ENCODE data around the gene SLC6A11.

The SLC6A11 gene

DNA sequence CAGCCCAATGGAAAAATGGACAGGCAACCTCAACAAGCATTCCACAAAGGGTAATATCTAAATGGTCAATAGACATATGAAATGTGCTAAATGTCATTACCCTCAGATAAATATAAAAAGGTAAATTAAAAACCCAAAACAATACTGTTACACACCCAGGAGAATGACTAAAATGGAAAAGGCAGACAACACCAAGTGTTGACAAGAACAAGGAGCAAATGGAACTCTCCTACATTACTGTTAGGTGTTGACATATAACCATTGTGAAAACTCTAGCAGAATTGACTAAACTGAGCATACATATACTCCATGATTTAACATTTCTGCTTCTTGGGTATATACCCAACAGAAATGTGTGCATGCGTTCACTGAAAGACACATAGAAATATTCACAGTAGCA lies 25.3 kb upstream of the SLC6A11 start:
- DNase-seq (ENCODE audit: low spot score), result no peak

GRCh38 chr3:10792208-10792607 lies 23.8 kb upstream of the SLC6A11 start:
- no peak for DNase-seq (ENCODE audit: low spot score)

DNA sequence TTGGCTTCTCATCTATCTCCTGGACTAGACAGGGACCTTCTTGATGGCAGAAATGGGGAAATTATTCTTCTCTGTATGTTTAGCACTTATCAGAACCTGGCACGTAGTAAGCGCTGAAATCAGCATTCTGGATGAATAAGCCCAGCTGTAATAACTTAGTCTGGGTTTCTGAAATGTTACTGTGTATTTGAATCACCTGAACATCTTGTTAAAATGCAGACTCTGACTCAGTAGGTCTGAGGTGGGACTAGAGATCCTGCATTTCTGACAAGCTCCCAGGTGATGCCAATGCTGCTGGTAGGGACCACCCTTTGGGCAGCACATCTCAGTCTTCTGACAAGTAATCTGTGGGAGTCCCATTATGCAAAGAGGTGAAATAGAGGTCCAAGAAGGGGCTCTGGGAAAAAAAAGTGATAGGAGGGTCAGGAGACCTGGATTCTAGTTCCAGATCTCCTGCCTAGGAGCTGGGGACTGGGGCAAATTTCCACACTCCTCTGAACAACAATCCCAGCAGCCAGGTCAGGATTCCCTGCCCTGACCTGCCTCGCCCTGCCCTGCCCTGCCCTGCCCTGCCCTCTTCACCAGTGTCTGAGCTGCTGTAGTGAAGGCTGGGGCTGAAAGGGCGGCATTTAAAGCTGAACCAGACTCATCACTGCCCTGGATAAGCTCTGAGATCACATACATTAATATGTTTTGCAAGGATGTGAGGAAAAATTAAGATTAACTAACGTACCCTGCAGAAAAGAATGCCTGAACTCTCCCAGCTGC lies 17.2 kb upstream of the SLC6A11 start:
- no peak for DNase-seq (ENCODE audit: low spot score)

GRCh38 chr3:10804183-10804648 lies 11.8 kb upstream of the SLC6A11 start:
- no peak for DNase-seq (ENCODE audit: low spot score)

GRCh38 chr3:10806006-10806405 lies 10.0 kb upstream of the SLC6A11 start:
- no peak for DNase-seq (ENCODE audit: low spot score)

- DNase-seq (ENCODE audit: low spot score), result no peak
These were observed 7.8 kb upstream of the SLC6A11 start for GRCh38 chr3:10808130-10808735.

GRCh38 chr3:10808974-10809373 lies 7.1 kb upstream of the SLC6A11 start:
- no peak for DNase-seq (ENCODE audit: low spot score)

DNA sequence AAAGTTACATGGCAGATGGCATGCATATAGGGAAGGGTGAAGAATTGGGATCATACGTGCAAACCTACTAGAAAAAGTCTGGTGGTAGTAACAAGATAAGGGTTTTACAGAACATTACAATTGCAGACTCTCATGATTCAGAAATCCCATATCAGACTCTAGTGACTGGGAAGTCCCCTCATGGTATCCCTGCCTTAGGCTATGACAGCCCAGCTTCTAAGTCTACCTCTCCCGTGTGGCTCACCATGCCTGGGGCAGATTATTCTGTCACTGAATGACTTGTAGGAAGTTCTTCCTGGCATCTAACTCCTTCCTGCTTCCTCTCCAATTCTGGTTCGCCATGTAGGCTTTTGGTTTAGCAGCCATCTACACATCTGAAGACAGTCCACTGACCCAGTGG lies 5.7 kb upstream of the SLC6A11 start:
- no peak for DNase-seq (ENCODE audit: low spot score)

- no peak for DNase-seq (ENCODE audit: low spot score)
These were observed 2.6 kb upstream of the SLC6A11 start for GRCh38 chr3:10813425-10813824.

GRCh38 chr3:10814623-10815022 lies 1.4 kb upstream of the SLC6A11 start:
- no peak for DNase-seq (ENCODE audit: low spot score)

DNA sequence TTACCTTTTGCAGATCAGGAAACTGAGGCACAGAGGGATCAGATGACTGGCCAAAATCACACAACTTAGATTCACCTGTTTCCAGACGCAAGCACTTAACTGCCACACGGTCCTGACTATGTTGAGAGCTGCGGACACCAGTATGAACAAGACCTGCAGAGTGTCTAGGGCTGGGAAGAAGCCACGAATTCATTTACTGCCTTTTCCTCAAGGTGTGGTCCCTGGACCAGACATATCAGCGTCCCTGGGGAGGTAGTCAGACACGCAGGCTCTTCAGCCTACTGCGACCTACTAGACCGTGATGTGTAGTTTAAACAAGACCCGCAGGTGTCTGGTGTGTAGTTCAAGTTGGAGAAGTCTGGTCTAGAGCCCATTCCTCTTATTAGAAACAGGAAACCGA lies 541 bp upstream of the SLC6A11 start:
- no peak for DNase-seq (ENCODE audit: low spot score)

DNA sequence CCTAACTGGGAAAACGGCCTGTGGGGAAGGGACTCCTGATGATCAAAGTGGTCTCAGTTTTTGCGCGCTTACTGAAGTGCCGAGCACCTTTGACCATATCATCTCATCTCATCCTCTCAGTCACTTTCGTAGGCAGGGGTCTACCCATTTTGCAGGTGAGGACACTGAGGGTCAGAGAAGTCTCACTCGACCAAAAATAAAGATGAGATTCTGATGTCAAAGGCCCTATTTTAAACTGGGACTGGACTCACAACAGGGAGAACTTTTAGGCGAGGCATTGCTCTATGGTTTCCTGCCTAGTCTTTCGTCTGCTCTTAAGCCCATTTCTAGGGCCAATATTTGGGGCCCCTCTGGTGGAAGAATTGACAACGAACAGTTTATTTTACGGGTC lies 830 bp downstream of the SLC6A11 start:
- DNase-seq (ENCODE audit: low spot score), result no peak

DNA sequence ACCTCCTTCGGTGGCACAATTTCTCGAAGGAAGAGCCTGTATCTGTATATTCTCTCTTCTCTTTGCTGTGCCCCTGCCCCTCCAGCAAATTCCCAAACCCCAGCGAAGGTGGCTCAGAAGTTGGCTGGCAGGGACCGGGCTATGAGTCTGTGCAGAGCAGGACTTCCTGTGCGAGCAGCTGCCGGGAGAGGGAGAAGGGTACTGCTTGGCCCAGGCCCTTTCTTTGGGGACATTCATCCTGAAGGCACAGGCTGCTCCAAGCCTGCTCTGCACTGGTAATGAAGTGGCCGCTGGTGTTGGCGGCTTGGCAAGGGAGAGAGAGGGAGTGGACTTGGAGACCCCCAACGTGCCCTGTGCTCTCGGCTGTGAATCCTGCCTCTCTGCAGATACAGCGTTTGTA lies 1.5 kb downstream of the SLC6A11 start:
- DNase-seq (ENCODE audit: low spot score), result no peak

- no peak for DNase-seq (ENCODE audit: low spot score)
These were observed 6.0 kb downstream of the SLC6A11 start for GRCh38 chr3:10822055-10822454.

DNA sequence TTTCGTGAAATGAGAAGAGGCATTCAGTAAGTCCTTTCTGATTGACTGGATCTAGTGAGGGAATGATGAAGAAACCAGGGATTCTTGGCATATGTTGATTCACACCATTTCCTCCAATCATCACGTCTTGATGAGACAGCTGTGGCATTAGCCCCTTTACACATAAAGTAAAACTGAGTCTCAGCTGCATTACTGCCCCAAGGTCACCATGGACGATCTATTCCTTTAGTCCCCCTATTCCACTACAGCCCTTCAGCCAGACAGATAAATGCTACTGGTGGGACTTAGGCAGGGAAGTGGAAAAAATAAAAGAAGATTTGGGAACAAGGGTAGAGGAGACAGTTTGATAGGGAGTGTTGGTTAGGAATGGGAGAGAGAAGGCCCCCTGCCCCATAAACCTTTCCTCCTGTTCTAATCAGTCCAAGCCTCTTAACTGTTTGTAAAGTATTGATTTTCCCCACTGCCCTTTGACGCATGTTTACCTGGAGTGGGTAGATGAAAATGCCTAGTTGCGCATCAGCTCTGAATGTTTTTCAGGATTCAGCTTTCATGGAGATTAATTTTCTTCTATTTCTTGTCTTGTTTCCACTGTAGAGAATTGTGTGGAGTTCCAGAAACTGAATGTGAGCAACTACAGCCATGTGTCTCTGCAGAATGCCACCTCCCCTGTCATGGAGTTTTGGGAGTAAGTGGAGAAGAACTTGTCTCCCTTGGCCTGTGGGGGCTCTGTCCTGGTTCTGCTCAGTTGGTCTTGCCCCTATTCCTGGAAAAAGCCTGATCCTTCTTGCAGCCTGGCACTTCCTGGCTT lies 6.9 kb downstream of the SLC6A11 start:
- no peak for DNase-seq (ENCODE audit: low spot score)

- no peak for DNase-seq (ENCODE audit: low spot score)
These were observed 7.4 kb downstream of the SLC6A11 start for GRCh38 chr3:10823516-10823818.

DNA sequence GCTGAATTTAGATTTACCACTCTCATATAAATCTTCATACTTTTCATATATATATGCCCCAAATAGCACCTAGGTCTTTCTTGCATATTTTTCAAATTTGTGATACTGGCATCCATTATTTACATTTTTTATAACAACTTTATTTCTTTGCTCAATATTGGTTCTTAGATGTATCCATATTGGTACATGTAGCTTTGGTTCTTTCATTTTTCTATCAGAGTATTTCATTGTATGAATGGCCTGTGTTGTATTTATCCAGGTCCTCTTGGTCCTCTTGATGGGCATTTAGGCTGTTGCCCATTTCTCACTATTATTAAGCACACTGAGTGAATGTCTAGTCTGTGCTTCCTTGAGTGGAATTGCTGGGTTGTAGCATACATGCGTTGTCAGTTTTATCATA lies 8.4 kb downstream of the SLC6A11 start:
- DNase-seq (ENCODE audit: low spot score), result no peak

GRCh38 chr3:10833855-10834414 lies 17.9 kb downstream of the SLC6A11 start:
- no peak for DNase-seq (ENCODE audit: low spot score)

- no peak for DNase-seq (ENCODE audit: low spot score)
These were observed 18.9 kb downstream of the SLC6A11 start for GRCh38 chr3:10834951-10835350.

DNA sequence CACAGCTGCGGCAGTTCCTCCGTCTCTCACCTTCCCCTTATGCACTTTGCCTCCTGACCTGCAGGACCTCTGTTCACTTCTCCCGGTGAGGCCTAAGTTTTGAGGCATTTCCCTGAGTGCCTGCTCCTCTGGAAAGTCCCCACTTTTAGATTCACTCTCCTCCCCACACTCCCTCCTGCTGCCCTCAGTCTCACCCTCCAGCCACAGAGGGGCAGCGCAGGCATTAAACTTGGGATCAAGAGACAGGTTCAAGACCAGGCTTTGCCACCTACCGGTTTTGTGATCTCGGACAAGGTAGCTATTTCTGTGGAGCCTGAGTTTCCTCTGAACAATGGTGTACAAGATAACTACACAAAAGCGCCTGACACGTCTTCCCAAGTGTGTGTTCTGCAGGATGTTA lies 19.4 kb downstream of the SLC6A11 start:
- no peak for DNase-seq (ENCODE audit: low spot score)

DNA sequence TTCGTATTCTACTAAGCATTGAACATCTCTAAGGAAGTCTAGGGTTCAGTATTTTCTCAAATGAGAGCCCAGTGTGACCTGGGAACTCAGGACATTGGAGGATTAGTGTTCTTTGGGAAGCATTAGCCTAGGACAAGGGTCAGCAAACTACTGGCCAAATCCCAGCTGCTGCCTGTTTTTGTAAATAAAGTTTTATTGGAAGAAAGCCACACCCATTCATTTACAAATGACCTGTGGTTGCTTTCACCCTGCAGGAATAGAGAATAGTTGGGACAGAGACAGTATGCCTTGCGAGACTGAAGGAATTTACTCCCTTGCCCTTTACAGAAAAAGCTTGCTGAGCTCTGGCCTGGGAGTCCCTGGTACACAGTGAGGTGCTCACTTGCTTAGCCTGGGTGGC lies 20.6 kb downstream of the SLC6A11 start:
- no peak for DNase-seq (ENCODE audit: low spot score)

DNA sequence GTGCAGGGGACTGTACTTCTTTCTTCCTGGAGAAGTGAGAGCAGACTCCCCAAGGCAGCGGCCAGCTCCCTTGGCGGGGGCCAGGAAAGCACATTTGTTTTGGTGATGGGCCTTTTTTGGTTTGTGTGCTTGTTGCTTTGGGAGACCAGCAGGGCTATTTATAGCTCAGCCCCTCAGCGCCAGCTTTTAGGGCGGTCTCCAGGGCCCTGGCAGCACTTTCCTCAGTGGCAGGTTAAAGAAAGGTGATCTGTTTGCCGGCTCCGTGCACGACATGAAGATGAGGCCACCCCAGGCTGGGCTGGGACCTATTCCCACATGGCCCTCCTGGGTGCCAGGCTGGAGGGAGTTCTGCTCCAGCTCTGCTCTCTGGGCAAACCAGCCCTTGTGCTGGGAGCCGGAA lies 21.8 kb downstream of the SLC6A11 start:
- no peak for DNase-seq (ENCODE audit: low spot score)

DNA sequence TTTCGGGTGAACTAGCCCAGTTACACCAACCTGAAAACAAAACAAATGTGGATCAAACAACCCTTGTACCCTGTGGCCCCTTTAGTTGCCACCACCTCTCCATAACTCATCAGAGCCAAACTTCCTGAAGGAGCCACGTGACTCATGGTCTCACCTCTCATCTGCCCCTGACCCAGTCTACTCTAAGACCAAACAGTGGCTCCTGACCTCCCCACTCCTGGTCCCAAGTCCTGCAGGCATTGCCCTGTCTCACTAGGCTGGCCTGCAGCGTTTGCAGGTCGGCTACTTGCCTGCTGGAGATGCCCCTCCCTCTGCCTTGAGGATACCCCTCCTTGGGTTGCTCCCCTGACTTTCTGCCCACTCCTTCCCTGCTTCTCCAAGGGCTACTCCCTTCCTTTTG lies 23.1 kb downstream of the SLC6A11 start:
- DNase-seq (ENCODE audit: low spot score), result no peak
